HUES6 (cell line): Measurements from ENCODE around the gene SCD5.

Experiments
- H3K27ac ChIP-seq: 2 replicates; pipeline ENCODE4 v1.7.0; 2013; ENCODE audit warnings: low read depth, mild to moderate bottlenecking, low read length, inconsistent platforms
- H3K27me3 ChIP-seq: 2 replicates; pipeline ENCODE4 v1.6.1; 2013; ENCODE audit warnings: low read length; ENCODE audit not compliant: control insufficient read depth, insufficient read depth
- H3K36me3 ChIP-seq: 2 replicates; pipeline ENCODE4 v1.6.1; 2013; ENCODE audit warnings: low read length; ENCODE audit not compliant: control insufficient read depth, insufficient read depth
- H3K4me1 ChIP-seq: 2 replicates; pipeline ENCODE4 v1.6.1; 2013; ENCODE audit warnings: low read length; ENCODE audit not compliant: control insufficient read depth, insufficient read depth
- H3K4me3 ChIP-seq: 2 replicates; pipeline ENCODE4 v1.5.1; 2013; ENCODE audit warnings: low read depth, low read length
- H3K9ac ChIP-seq: one replicate; pipeline ENCODE4 v1.6.1; 2013; ENCODE audit warnings: mild to moderate bottlenecking, low read length
- H3K9me3 ChIP-seq: 2 replicates; pipeline ENCODE4 v1.6.1; 2013; ENCODE audit warnings: low read depth, low read length; ENCODE audit not compliant: control insufficient read depth, insufficient read depth

SCD5 gene

DNA sequence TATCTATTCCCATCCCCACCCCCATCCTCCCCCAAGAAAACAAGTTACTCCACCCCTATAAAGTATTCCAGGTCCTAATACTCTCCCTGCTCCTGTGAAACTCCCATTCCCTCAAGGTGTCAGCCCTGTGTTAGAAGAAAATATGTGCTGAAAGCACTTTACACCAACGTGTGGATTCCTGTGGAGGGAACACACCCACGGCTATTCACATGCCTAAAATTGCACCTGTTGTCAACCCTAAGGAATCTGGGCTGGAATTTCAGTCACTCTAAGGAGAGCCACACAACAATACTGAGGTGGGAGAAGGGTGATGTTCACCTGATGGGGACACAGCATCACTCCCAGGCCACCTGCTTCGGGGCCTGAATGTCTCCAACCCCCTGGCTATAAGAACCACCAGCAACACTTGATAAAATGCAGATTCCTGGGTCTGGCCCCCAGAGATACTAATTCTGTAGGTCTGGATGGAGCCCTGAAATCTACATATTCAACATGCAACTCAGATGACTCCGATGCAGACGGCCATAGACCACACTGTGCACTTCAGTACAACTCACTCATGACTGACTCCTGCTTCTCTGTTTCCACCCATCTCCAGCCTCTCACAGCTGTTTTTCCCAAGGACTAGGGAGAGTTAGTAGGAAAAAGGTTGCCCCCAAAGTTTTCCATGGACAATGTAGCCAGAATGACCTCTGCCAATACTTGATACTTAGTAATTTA, 15.8 kb downstream of the SCD5 start:
- H3K9ac ChIP-seq: no peak overlapping the region
- peaks cover 67% of the 10 kb centered on the region for H3K27me3 ChIP-seq
- H3K4me1 ChIP-seq: peaks cover 39% of the 10 kb centered on the region
- H3K9me3 ChIP-seq: no peaks in the 10 kb centered on the region; the same call in 1 of the 2 replicates
- no peak overlapping the region for H3K27ac ChIP-seq
- no peak overlapping the region for H3K4me3 ChIP-seq
- H3K36me3 ChIP-seq: no peaks in the 10 kb centered on the region

DNA sequence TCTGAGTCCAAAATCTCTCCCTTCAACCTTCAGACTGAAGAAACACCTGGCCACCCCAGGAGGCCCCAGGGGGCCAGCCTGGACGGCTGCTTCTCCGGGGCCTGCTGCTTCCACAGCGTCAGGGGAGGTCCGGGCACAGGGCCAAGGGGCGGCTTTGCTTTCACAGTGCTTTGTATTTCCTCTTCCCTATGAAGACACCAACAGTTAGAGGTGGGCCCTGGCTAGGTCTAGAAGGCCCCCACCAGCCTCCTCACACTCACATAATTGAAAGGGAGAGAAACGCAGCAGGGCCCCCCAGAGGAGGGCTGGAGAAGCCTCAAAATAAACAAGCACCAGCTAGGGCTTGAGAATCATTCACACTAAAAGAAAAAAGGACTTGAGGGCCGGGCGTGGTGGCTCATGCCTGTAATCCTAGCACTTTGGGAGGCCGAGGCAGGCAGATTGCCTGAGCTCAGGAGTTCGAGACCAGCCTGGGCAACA, 17.8 kb downstream of the SCD5 start:
- H3K4me1 ChIP-seq: peaks cover 30% of the 10 kb centered on the region
- no peak overlapping the region for H3K4me3 ChIP-seq
- H3K36me3 ChIP-seq: no peaks in the 10 kb centered on the region
- no peak overlapping the region for H3K27ac ChIP-seq
- no peaks in the 10 kb centered on the region; the same call in 1 of the 2 replicates for H3K9me3 ChIP-seq
- peaks cover 53% of the 10 kb centered on the region for H3K27me3 ChIP-seq
- H3K9ac ChIP-seq: no peak overlapping the region

DNA sequence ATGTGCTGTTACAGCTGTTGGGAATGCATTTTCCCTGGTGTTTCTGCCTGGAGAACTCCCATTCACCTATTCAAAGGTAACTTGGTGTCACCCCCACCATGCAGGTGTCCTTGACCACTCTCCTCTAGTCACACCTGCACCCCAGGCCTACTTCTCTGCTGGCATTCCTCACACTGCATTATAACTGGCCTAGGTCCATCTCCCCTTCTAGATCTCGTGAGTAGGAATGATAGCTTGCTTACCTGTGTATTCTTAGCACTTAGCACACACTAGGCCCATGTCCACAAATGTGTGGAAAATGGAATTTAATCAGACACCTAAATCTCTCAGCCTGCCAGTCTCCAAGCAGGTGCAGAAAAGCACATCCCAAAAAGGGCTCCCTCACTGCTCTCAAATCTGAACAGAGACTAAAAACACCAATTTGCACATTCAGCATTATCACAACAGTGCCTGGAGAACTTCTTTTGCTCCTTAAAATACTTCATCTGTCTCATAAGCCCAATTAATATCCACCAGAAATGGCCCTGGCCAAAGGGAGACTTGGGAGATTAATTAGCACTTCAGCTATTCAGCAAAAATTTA, 18.3 kb downstream of the SCD5 start:
- Histone ChIP-seq H3K27me3 (peaks cover 51% of the 10 kb centered on the region), H3K36me3 (no peaks in the 10 kb centered on the region), H3K27ac (no peak overlapping the region), H3K4me1 (peaks cover 24% of the 10 kb centered on the region), H3K9ac (no peak overlapping the region), H3K9me3 (no peaks in the 10 kb centered on the region; the same call in 1 of the 2 replicates), H3K4me3 (no peak overlapping the region)

DNA sequence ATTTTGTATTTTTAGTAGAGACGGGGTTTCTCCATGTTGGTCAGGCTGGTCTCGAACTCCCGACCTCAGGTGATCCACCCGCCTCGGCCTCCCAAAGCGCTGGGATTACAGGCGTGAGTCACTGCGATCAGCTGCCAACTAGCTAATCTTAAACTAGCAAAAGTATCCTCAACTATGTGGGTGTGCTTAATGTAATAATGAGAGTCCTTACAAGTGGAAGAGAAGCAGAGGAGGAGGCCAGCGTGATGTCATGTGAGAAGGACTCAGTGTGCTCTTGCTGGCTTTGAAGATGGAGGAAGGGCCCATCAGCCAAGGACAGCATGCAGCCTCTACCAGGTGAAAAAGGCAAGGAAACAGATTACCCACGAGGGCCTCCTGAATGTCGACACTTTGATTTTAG, 19.6 kb downstream of the SCD5 start:
- Histone ChIP-seq H3K4me1 (peaks cover 22% of the 10 kb centered on the region; the same call in 1 of the 2 replicates), H3K27ac (no peak overlapping the region)

DNA sequence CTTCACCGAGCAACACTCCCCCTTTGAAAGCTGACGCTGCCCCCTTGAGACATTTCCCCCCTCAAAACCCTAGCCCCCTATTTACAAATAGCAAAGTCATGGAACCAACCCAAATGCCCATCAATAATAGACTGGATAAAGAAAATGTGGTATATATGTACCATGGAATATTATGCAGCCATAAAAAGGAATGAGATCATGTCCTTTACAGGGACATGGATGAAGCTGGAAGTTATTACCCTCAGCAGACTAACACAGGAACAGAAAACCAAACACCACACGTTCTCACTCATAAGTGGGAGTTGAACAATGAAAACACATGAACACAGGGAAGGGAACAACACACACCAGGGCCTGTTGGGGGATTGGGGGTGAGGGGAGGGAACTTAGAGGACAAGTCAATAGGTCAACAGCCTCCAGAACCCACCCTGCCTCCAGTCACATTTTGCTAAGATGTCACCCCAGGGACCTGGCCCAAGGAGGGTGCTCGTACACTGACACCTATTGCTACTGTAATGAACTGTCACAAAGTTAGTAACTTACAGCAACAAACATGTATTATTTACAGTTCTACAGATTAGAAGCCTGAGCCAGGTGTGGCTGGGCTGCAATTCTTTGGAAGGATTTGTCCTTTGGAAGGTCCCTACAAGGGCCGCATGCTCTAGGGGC, 20.6 kb downstream of the SCD5 start:
- H3K4me3 ChIP-seq: no peak overlapping the region
- peaks cover 39% of the 10 kb centered on the region for H3K27me3 ChIP-seq
- H3K9ac ChIP-seq: no peak overlapping the region
- no peaks in the 10 kb centered on the region; the same call in 1 of the 2 replicates for H3K9me3 ChIP-seq
- peaks cover 22% of the 10 kb centered on the region; the same call in 1 of the 2 replicates for H3K4me1 ChIP-seq
- no peak overlapping the region for H3K27ac ChIP-seq
- no peaks in the 10 kb centered on the region for H3K36me3 ChIP-seq

More for the DNA sequence above, 19.6 kb downstream of the SCD5 start:
- H3K36me3 ChIP-seq: no peaks in the 10 kb centered on the region
- no peak overlapping the region for H3K9ac ChIP-seq
- H3K27me3 ChIP-seq: peaks cover 43% of the 10 kb centered on the region
- H3K4me3 ChIP-seq: no peak overlapping the region
- H3K9me3 ChIP-seq: no peaks in the 10 kb centered on the region; the same call in 1 of the 2 replicates

DNA sequence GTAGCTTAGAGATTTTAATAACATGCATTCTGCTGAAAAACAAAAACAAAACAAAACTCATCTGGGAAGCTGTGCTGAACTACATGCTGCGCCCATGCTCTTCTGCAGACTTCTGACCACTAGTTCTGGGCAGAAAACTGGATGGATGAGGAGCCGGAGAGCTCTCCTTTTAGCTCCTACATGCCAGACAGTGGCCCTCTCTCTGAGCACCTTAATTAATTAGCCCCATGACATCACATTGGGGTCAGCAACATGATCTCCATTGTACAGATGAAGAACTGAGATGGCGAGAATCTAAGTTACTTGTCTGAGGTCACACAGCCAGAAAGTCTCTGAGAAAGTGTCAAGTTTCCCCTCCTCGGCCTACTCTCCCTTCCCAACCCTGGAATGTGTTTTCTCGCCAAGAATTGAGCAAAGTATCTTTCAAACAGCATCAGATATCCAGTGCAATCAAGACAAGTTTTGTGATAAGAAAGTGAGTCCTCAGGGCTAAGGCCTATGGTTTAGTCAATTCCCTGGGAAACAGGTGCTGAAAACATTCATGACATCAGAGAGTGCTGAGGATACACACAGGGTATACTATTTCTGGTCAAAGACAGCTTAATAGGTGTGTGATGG, 21.6 kb downstream of the SCD5 start:
- Histone ChIP-seq H3K27ac (no peak overlapping the region), H3K9me3 (no peaks in the 10 kb centered on the region; the same call in 1 of the 2 replicates), H3K4me3 (no peak overlapping the region), H3K9ac (no peak overlapping the region), H3K4me1 (peaks cover 14% of the 10 kb centered on the region; the same call in 1 of the 2 replicates), H3K36me3 (no peaks in the 10 kb centered on the region), H3K27me3 (peaks cover 34% of the 10 kb centered on the region)

DNA sequence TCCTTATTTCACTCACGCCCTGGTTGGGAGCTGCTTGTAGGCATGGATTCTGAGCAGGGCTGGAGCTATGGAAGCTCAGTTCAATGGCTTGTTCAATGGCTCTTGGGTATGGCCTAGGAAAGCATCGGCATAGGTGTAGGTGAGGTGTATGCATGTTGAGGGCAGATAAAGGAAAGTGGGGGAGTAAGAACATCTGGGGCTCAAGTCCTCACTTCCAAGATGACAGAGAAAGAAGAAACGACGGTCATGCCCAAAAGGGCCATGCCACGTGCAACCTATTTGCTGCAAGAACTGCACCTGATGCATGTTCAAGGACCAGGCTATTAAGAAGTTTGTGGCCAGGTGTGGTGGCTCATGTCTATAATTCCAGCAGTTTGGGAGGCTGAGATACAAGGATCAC, 23.4 kb downstream of the SCD5 start:
- no peaks in the 10 kb centered on the region for H3K36me3 ChIP-seq
- H3K27ac ChIP-seq: no peak overlapping the region
- no peaks in the 10 kb centered on the region; the same call in 1 of the 2 replicates for H3K9me3 ChIP-seq
- peaks cover 7% of the 10 kb centered on the region; the same call in 1 of the 2 replicates for H3K4me1 ChIP-seq
- H3K27me3 ChIP-seq: peaks cover 25% of the 10 kb centered on the region
- H3K4me3 ChIP-seq: no peak overlapping the region
- H3K9ac ChIP-seq: no peak overlapping the region

DNA sequence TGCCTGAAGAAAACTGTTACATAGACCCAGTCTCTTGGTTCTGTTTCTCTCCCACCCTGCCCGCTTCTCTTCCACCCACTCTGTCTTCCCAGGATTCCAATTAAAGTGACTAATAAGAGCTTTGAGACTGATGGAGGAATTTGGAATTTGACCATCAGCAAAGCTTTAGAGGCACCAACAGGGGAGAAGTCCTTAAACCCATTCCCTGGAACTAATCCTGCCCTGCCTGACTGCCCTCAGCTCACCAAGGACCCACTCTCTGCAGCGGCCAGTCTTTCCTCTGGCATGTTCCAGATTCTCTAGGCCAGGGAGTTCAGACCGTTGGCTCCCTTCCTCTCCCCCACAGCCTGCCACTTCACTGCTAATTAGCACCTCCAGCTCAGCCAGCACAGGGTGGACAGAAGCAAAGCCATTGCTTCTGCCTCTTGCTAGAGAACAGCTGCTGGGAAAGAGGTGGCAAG, 23.9 kb downstream of the SCD5 start:
- H3K27me3 ChIP-seq: peaks cover 25% of the 10 kb centered on the region
- H3K36me3 ChIP-seq: no peaks in the 10 kb centered on the region
- H3K27ac ChIP-seq: no peak overlapping the region
- H3K4me1 ChIP-seq: peaks cover 7% of the 10 kb centered on the region; the same call in 1 of the 2 replicates
- no peak overlapping the region for H3K4me3 ChIP-seq
- no peak overlapping the region for H3K9ac ChIP-seq
- H3K9me3 ChIP-seq: no peaks in the 10 kb centered on the region; the same call in 1 of the 2 replicates

DNA sequence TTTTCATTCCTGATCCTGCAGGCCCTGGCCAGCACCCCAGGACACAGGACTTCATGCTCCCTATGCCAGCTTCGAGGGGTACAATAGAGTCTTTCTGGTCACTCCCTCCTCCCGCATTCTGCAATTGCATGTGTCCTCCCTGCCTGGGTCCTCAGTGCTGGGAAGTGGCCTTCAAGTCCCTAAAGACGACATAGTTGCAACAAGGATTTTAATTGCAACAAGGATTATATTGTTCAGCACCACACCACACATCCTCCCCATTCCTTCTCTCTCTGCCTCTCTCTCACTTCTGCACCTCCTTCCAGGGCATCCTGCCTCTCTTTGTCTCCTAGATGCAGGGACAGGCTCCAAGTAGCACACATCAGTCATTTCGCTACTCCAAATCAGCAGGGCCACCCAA, 25.5 kb downstream of the SCD5 start:
- peaks cover 7% of the 10 kb centered on the region; the same call in 1 of the 2 replicates for H3K4me1 ChIP-seq
- no peaks in the 10 kb centered on the region for H3K36me3 ChIP-seq
- H3K4me3 ChIP-seq: no peak overlapping the region
- H3K9me3 ChIP-seq: no peaks in the 10 kb centered on the region
- no peak overlapping the region for H3K9ac ChIP-seq
- H3K27ac ChIP-seq: no peak overlapping the region
- peaks cover 25% of the 10 kb centered on the region for H3K27me3 ChIP-seq

DNA sequence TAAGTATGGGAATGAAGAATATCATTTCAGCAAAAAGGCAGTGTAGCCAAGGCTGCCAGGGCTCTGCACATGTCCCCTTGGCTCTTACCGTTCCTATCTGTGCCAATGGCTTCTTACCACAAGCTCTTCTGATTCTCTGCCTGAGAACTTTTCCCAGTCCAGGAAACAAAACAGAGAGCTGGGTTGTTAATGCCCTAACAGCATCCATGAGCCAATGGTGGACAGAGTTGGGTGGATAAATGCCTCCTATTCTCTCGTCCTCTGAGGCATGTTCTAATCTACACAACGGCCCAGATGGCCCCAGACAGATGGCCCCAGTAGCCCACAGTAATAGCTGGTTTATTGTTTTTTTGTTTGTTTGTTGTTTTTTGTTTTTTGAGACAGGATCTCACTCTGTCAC, 28.0 kb downstream of the SCD5 start:
- Histone ChIP-seq H3K9ac (no peak overlapping the region), H3K36me3 (no peaks in the 10 kb centered on the region), H3K9me3 (peaks cover 4% of the 10 kb centered on the region; the same call in 1 of the 2 replicates), H3K4me1 (peaks cover 7% of the 10 kb centered on the region; the same call in 1 of the 2 replicates), H3K27ac (no peak overlapping the region), H3K4me3 (no peak overlapping the region), H3K27me3 (peaks cover 19% of the 10 kb centered on the region)
